OCI-LY7 (cell line): Measurements from ENCODE around the gene FXYD2. TPM values are rescaled to one million over a fixed set of nuclear protein-coding genes. Genes with fewer than 3 reads are reported as not detected.

ENCODE experiments used
- BruUV-seq: library from RNA; stranded (reverse); fragments of 400-500 nt; replicated peaks from 2 replicates; lab custom pipeline; 2021; lab: Mats Ljungman, UMichigan
- CTCF ChIA-PET: fragments of 300-600 bp; sonication (Branson Sonifier 250); formaldehyde crosslinking; loops from one replicate; lab custom pipeline; 2022; ENCODE audit warnings: antibody characterized with exemption; ENCODE audit not compliant: unreplicated experiment; lab: Charles Lee
- POLR2A ChIA-PET: fragments of 300-600 bp; sonication (Branson Sonifier 250); formaldehyde crosslinking; loops from one replicate; lab custom pipeline; 2022; ENCODE audit warnings: antibody characterized with exemption; lab: Charles Lee
- DNase-seq: peaks from one replicate; pipeline ENCODE4 v3.0.0-alpha.2; 2015; ENCODE audit warnings: low spot score
- H2AFZ ChIP-seq: fragments of 200-600 bp; sonication (generic), shearing (Covaris generic); 2 replicates; pipeline ENCODE4 v1.6.1; 2014; ENCODE audit warnings: mild to moderate bottlenecking, antibody characterized with exemption, low read length, moderate library complexity
- H3K27ac ChIP-seq: fragments of 200-600 bp; sonication (generic); 2 replicates; pipeline ENCODE4 v1.5.1; 2014; ENCODE audit warnings: mixed run types, low read depth, mild to moderate bottlenecking, moderate library complexity, low read length, inconsistent platforms; ENCODE audit not compliant: poor library complexity, severe bottlenecking
- H3K36me3 ChIP-seq: fragments of 200-600 bp; sonication (generic); 2 replicates; pipeline ENCODE4 v1.6.1; 2014; ENCODE audit warnings: mild to moderate bottlenecking, antibody characterized with exemption, low read length, moderate library complexity, mixed read lengths; ENCODE audit not compliant: insufficient read depth
- H3K4me1 ChIP-seq: fragments of 200-600 bp; sonication (generic); 2 replicates; pipeline ENCODE4 v1.5.1; 2014; ENCODE audit warnings: mild to moderate bottlenecking, low read length; ENCODE audit not compliant: insufficient read depth, poor library complexity, severe bottlenecking
- H3K4me2 ChIP-seq: fragments of 200-600 bp; sonication (generic); 2 replicates; pipeline ENCODE4 v1.6.1; 2014; ENCODE audit warnings: mild to moderate bottlenecking, low read length
- H3K4me3 ChIP-seq: fragments of 200-600 bp; sonication (generic); 2 replicates; pipeline ENCODE4 v1.5.1; 2014; ENCODE audit warnings: mild to moderate bottlenecking, low read depth, low read length; ENCODE audit not compliant: poor library complexity, severe bottlenecking
- H3K79me2 ChIP-seq: fragments of 200-600 bp; sonication (generic); 2 replicates; pipeline ENCODE4 v1.6.1; 2016; ENCODE audit warnings: low read depth, mild to moderate bottlenecking, low read length, moderate library complexity, mixed read lengths; ENCODE audit not compliant: insufficient read depth
- H3K9me2 ChIP-seq: fragments of 200-600 bp; sonication (generic); 2 replicates; pipeline ENCODE4 v1.6.1; 2016; ENCODE audit warnings: mild to moderate bottlenecking, low read length, mixed read lengths; ENCODE audit not compliant: insufficient read depth
- H3K9me3 ChIP-seq: fragments of 200-600 bp; sonication (generic); 2 replicates; pipeline ENCODE4 v1.6.1; 2014; ENCODE audit warnings: mild to moderate bottlenecking, mixed run types, low read length, mixed read lengths
- H4K20me1 ChIP-seq: fragments of 200-600 bp; sonication (generic); 2 replicates; pipeline ENCODE4 v1.6.1; 2014; ENCODE audit warnings: mild to moderate bottlenecking, antibody characterized with exemption, low read length, moderate library complexity, mixed read lengths; ENCODE audit not compliant: insufficient read depth
- CTCF ChIP-seq: fragments of 200-600 bp; sonication (generic); conservative IDR thresholded peaks from 2 replicates; pipeline ENCODE4 v1.5.1; 2014; ENCODE audit warnings: mild to moderate bottlenecking, antibody characterized with exemption, low read length, moderate library complexity, mixed read lengths
- EZH2phosphoT487 ChIP-seq: fragments of 200-600 bp; sonication (generic); IDR thresholded peaks from 2 replicates; pipeline ENCODE4 v1.6.1; 2018; ENCODE audit warnings: low read depth, borderline replicate concordance, mild to moderate bottlenecking, mixed run types, antibody characterized with exemption, low read length, moderate library complexity, mixed read lengths
- intact Hi-C: fragments of 100-400 bp; cut with micrococcal nuclease; formaldehyde crosslinking; loops from one replicate; pipeline ENCODE4 v1.10.0; 2022; ENCODE audit not compliant: unreplicated experiment
- total RNA-seq, 2 experiments: library from RNA; depleted of rRNA in 1 of 2; stranded (reverse); fragments of >200 nt in 1 of 2; shearing (Covaris generic) in 1 of 2; gene quantifications; 2 replicates each; pipeline ENCODE4 v1.2.3, GENCODE V29; 2014 to 2022

Gene FXYD2
- total RNA-seq, 2 experiments from 2014 or later = not detected

- intact Hi-C loops = no loop called here
- ChIA-PET CTCF (no interaction called here), POLR2A (interaction anchor here (0.6 kb wide), 1 partner anchor 129 kb away, joined by 3 read pairs; no protein-coding TSS in a partner anchor)
- H3K4me1 ChIP-seq = no peaks in the 10 kb centered on the region
- H3K9me2 ChIP-seq = no peaks in the 10 kb centered on the region
- no peaks in the 10 kb centered on the region for H4K20me1 ChIP-seq
- no peak for DNase-seq
- H3K4me2 ChIP-seq = no peak overlapping the region
- BruUV-seq = no TSS peak
- no peaks in the 10 kb centered on the region for H3K9me3 ChIP-seq
- TF ChIP-seq EZH2phosphoT487 (no peak), CTCF (no peak)
- no peak overlapping the region for H2AFZ ChIP-seq
- H3K4me3 ChIP-seq = no peak overlapping the region
- H3K36me3 ChIP-seq = no peaks in the 10 kb centered on the region
- H3K79me2 ChIP-seq = no peaks in the 10 kb centered on the region
- no peak overlapping the region for H3K27ac ChIP-seq
Measured at GRCh38 chr11:117821431-117821830, 3.1 kb downstream of the FXYD2 start.

DNA sequence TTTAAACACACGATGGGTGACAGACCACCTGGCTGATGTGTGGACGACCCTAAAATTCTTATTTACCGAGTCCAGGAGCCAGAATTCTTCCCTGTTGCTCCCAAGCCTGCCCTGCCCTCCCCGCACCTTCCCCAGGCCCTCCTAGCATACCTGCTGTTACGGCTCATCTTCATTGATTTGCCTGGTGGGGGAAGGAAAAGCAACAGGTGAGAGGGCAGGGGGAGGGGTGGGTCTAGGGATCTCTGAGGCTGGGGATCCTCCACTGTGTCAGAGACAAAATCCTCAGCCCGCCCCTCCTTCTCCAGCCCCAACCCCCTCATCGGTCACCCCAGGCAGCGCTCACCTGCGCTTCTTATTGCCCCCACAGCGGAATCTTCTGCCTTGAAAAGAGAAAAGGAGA is 4.0 kb downstream of the FXYD2 start:
- intact Hi-C loops = no loop called here
- DNase-seq = no peak
- H3K79me2 ChIP-seq = no peaks in the 10 kb centered on the region
- H2AFZ ChIP-seq = no peak overlapping the region
- TF ChIP-seq CTCF (no peak), EZH2phosphoT487 (no peak)
- H3K27ac ChIP-seq = no peak overlapping the region
- POLR2A ChIA-PET = no interaction called here
- H3K9me2 ChIP-seq = no peaks in the 10 kb centered on the region
- no peaks in the 10 kb centered on the region for H3K36me3 ChIP-seq
- CTCF ChIA-PET = no interaction called here
- H3K4me1 ChIP-seq = peaks cover 4% of the 10 kb centered on the region
- no TSS peak for BruUV-seq
- no peaks in the 10 kb centered on the region; the same call in 1 of the 2 replicates for H4K20me1 ChIP-seq
- H3K4me2 ChIP-seq = no peak overlapping the region
- no peak overlapping the region for H3K4me3 ChIP-seq
- H3K9me3 ChIP-seq = no peaks in the 10 kb centered on the region

DNA sequence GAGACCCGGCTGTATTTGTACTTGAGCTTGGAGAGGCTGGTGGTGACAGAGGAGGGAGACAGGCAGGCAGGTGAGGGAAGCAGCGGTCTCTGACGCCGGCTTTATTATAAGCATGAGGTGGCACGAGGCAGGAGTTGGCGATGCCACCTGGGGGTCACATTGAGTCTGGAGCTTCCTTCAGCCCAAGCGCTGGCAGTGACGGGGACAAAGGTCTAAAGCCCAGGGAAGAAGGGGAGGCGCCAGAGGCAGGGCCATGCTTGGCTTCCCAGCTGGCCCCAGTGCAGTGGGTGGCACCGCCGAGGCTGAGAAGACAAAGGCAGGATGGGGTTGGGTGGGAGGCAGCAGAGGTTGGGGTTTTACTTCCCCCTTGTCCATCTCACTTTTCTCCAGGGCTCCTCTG is 4.5 kb downstream of the FXYD2 start:
- intact Hi-C loops = no loop called here
- Histone ChIP-seq H3K4me2 (no peak overlapping the region), H3K9me2 (no peaks in the 10 kb centered on the region), H3K79me2 (no peaks in the 10 kb centered on the region), H3K4me3 (no peak overlapping the region), H3K9me3 (no peaks in the 10 kb centered on the region), H3K4me1 (peaks cover 8% of the 10 kb centered on the region), H2AFZ (no peak overlapping the region), H3K27ac (no peak overlapping the region), H3K36me3 (no peaks in the 10 kb centered on the region), H4K20me1 (no peaks in the 10 kb centered on the region; the same call in 1 of the 2 replicates)
- TF ChIP-seq EZH2phosphoT487 = no peak
- no peak for TF ChIP-seq CTCF
- BruUV-seq = no TSS peak
- CTCF ChIA-PET = no interaction called here
- POLR2A ChIA-PET = no interaction called here
- DNase-seq = no peak
